ENCODE results near the gene DLX2. TPM values are rescaled to one million over a fixed set of nuclear protein-coding genes. Genes with fewer than 3 reads are reported as not detected.

The DLX2 gene
- total RNA-seq, 1 donor from 2014 or later, result 2.9 TPM

- FAIRE-seq (no peak), DNase-seq (ENCODE audit: low spot score in 2 of 2) (peak; percentile 53 to 62)
These were observed 7.4 kb downstream of the DLX2 start for GRCh38 chr2:172095146-172095904.

- DNase-seq (ENCODE audit: low spot score in 2 of 2), result peak; percentile 61 to 68
- no peak for FAIRE-seq
These were observed 8.2 kb downstream of the DLX2 start for GRCh38 chr2:172094294-172095145.

- FAIRE-seq, result no peak
- peak in 1 of 2 donors; percentile 6 for DNase-seq (ENCODE audit: low spot score in 2 of 2)
These were observed 9.0 kb downstream of the DLX2 start for GRCh38 chr2:172093416-172094293.

- DNase-seq (ENCODE audit: low spot score in 2 of 2) (no peak), FAIRE-seq (no peak)
These were observed 9.8 kb downstream of the DLX2 start for GRCh38 chr2:172092716-172093415.

GRCh38 chr2:172091761-172092566 is 10.7 kb downstream of the DLX2 start:
- DNase-seq (ENCODE audit: low spot score in 2 of 2), result peak in 1 of 2 donors; percentile 9
- FAIRE-seq, result no peak

GRCh38 chr2:172091000-172091641 is 11.6 kb downstream of the DLX2 start:
- FAIRE-seq, result peak; percentile 63
- peak in 1 of 2 donors; percentile 10 for DNase-seq (ENCODE audit: low spot score in 2 of 2)

GRCh38 chr2:172090044-172090961 is 12.4 kb downstream of the DLX2 start:
- FAIRE-seq (no peak), DNase-seq (ENCODE audit: low spot score in 2 of 2) (peak in 1 of 2 donors; percentile 10)

- no peak for FAIRE-seq
- DNase-seq (ENCODE audit: low spot score in 2 of 2), result peak in 1 of 2 donors; percentile 5
These were observed 13.1 kb downstream of the DLX2 start for GRCh38 chr2:172089633-172090032.

- DNase-seq (ENCODE audit: low spot score in 2 of 2) (no peak), FAIRE-seq (no peak)
These were observed 13.6 kb downstream of the DLX2 start for GRCh38 chr2:172089005-172089504.

- no peak for FAIRE-seq
- peak in 1 of 2 donors; percentile 12 for DNase-seq (ENCODE audit: low spot score in 2 of 2)
These were observed 14.3 kb downstream of the DLX2 start for GRCh38 chr2:172088245-172089004.

GRCh38 chr2:172087780-172088244 is 14.9 kb downstream of the DLX2 start:
- FAIRE-seq (no peak), DNase-seq (ENCODE audit: low spot score in 2 of 2) (peak in 1 of 2 donors; percentile 20)

GRCh38 chr2:172087207-172087779 is 15.4 kb downstream of the DLX2 start:
- DNase-seq (ENCODE audit: low spot score in 2 of 2) (peak in 1 of 2 donors; percentile 4), FAIRE-seq (no peak)

GRCh38 chr2:172086241-172087206 is 16.2 kb downstream of the DLX2 start:
- FAIRE-seq (no peak), DNase-seq (ENCODE audit: low spot score in 2 of 2) (peak in 1 of 2 donors; percentile 14)

GRCh38 chr2:172085460-172086159 is 17.1 kb downstream of the DLX2 start, which contains the start of gene DLX1:
Gene DLX1 (plus strand): TSS chr2:172085507. CDS start chr2:172085678, 171 bp downstream.
- DNase-seq (ENCODE audit: low spot score in 2 of 2) (peak in 1 of 2 donors; percentile 12), FAIRE-seq (no peak)

Data from frontal cortex (tissue), 4 donors.